ENCODE data around the gene PADI3.
A peak's percentile ranks its signal among the peaks of the same experiment; 100 is the strongest.

Gene PADI3

DNA sequence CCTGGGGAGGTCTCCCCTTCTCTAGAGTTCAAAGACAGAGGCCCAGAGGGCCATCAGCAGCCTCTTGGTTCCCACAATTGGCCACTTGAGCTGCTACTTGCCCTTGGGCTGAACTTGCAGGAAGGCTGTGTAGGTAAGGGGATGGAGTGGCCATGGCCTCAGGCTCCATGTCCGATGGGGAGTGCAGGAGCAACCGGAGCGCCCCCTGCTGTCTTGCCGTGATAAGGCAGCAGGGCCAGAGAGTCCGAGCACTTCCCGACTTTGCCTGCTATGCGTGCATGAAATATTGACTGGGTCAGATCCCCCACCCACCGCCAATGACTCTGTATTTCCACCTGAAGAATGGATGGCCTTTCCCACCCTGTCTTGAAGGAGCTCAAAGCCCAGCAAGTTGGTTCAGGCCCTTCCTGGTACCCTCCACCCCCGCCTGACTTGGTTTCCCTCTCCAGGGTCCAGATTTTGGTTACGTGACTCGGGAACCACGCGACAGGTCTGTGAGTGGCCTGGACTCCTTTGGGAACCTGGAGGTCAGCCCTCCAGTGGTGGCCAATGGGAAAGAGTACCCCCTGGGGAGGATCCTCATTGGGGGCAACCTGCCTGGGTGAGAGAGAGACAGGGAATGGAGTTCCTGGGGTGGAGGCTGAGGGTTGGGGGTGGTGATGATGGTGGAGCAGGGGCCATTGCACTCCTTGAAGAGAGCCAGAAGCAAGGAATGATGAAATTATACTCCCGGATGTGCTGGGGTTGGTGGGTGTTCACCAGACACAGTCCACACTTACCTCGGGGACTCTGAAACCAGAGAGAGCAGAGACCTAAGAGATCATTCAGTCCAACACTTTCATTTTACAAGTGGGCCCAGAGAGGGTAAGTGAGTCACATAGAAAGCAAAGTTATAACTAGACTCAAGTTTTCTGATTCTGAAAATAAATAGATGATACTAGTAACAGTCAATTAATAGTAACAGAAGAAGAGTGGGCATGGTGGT, 25.6 kb downstream of the PADI3 start:
- DNase-seq (ENCODE audit: low spot score) = peak; percentile 11

DNA sequence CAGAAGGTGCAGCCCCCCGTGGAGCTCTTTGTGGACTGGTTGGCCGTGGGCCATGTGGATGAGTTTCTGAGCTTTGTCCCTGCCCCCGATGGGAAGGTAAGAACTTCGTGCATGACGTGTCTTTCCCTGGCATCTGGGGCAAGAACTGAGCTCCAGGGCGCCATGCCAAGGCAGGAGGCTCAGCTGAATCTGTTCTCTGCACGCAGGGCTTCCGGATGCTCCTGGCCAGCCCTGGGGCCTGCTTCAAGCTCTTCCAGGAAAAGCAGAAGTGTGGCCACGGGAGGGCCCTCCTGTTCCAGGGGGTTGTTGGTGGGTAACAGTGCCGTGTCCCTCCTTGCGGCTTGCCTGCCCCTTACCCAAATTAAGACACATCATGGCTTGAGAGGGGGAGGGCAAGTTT, 27.7 kb downstream of the PADI3 start:
- DNase-seq (ENCODE audit: low spot score) = no peak

DNA sequence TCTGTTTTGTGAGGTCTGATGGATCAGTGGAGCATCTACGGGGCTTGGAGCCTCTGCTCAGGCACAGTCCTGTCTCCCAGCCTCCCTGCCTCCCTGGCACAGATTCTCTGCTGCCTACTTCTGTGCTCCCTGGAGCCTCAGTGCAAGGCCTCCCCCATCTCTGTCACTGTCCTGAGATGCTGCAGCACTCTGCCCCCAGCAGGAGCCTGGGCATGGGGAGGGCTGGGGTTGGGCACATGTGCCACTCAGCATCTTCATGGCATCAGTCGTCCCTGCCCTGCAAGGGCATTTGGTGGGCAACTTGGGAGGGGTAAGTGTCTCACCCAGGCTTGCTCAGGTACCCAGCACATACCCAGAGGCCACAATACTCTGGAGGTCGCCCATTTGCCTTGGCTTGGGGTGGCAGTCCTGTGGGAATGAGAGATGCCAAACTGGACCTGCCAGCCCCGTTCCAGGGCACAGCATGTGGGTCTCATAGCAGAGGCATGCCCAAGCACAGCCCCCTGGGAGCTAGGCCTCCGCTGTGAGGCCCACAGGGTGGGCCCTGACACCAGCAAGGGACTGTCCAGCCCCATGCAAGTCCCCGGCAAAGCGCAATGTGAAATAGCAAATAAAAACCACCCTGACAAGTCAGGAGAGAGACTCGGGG, 28.7 kb downstream of the PADI3 start:
- DNase-seq (ENCODE audit: low spot score) = no peak

DNA sequence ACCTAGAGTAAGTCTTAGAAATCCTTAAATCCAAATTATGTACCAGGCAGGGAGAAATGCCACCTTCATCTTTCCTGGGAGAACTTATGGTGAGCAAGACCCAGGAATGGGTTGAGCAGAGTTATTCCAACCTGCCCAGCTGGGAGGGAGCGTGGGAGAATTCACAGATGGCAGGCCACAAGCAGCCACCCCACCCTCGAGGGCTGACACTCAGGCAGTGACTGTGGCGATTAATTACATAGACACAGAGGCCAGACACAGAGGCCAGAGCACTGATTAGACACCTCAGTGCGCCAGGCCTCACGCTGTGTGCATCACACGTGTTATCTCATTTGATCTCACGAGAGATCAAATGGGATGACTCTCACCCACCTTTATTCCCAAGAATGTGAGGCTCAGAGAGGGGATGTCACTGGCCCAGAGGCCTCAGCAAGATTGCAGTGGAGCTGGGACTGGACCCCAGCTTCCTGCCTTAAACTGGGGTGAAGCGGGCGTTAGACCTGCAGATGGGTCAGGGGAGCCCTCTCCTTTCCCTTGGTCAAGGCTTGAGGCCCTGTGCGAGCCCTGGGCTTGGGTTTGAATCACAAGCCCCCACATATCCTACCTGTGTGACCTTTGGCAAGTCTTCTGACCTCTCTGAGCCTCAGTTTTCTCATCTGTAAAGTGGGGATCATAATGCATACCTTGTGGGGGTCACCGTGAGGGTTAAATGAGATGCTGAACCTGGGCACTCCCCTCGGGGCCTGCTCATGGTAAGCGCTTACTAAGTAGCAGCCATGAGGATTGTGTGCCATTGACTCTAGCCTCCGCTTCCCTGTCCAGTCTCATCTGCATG, 30.3 kb downstream of the PADI3 start:
- no peak for DNase-seq (ENCODE audit: low spot score)

DNA sequence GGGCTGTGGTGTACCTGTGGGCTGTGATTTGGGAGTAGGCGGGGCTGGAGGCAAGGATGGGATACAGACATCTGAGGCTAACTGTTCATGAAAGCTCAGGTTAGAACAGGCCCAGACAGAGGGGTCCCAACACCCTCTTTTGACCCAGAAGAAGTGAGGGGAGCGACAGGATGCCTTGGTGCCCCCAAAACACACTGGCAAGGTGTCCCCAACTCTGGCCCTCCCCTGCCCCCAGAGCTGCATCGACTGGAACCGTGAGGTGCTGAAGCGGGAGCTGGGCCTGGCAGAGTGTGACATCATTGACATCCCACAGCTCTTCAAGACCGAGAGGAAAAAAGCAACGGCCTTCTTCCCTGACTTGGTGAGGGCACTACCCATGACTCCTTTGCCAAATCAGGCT, 31.5 kb downstream of the PADI3 start:
- DNase-seq (ENCODE audit: low spot score) = no peak

DNA sequence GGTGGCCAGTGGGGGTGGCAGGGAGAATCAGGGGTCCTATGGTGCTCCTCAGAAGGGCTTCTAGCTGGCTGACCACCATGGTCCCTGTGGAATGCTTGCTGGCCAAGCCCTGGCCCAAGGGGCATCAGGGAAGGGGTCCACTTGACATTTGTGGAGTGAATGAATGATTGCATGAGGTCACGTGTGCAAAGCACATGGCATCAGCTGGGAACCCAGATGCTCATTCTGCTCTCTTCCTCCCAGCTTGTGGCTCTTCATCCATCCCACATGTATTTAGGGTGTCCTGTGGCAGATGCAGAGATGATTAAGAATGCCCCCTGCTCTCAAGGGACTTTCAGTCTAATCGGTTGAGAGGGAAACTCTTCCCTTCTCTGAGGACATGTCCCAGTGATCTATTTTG, 32.0 kb downstream of the PADI3 start:
- no peak for DNase-seq (ENCODE audit: low spot score)

DNA sequence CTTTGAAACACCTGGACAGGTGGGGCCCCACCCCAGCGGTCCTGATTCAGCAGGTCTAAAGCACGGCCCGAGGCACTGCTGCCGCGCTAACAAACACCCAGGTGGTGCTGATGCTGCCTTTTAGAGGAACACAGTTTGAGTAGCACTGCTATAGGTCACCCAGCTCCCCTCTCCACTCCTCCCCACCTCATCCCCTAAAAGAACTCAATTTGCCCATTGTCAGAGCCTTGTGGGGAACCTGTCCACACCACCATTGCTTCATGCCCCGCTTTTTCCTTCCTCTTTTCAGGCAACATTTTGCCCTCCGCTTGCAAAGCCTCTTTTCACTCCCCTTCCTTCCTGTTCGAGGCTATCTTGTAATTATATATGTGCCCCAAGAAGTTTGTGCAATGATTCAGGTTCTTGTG, 32.9 kb downstream of the PADI3 start:
- no peak for DNase-seq (ENCODE audit: low spot score)

DNA sequence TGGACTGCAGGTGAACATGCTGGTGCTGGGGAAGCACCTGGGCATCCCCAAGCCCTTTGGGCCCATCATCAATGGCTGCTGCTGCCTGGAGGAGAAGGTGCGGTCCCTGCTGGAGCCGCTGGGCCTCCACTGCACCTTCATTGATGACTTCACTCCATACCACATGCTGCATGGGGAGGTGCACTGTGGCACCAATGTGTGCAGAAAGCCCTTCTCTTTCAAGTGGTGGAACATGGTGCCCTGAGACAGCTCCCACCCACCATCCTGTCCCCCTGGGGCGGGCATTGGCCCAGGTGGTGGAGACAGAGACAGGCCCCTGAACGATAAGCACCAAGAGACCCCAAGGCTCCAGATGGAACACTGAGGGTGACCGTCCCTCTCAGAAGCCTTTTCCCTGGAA, 33.9 kb downstream of the PADI3 start:
- no peak for DNase-seq (ENCODE audit: low spot score)

DNA sequence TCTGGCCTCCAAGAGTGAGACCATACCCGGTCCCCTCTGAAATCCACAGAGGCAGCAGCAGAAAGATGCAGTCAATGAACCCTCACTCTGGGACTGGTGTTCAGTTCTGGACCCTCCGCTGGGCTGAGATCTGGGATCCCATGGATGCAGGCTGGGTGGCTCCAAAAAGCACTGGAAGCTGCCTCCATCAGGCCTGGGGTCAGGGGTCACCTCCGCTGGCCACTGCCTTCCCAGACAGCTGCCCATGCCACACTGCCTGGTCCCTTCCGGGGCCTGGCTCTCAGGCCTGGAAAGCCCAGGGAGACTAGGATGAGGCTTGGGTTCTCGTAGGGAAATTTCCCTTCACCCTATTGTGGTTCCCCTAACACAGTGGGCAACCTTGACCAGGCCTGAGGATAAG, 37.7 kb downstream of the PADI3 start:
- no peak for DNase-seq (ENCODE audit: low spot score)

DNA sequence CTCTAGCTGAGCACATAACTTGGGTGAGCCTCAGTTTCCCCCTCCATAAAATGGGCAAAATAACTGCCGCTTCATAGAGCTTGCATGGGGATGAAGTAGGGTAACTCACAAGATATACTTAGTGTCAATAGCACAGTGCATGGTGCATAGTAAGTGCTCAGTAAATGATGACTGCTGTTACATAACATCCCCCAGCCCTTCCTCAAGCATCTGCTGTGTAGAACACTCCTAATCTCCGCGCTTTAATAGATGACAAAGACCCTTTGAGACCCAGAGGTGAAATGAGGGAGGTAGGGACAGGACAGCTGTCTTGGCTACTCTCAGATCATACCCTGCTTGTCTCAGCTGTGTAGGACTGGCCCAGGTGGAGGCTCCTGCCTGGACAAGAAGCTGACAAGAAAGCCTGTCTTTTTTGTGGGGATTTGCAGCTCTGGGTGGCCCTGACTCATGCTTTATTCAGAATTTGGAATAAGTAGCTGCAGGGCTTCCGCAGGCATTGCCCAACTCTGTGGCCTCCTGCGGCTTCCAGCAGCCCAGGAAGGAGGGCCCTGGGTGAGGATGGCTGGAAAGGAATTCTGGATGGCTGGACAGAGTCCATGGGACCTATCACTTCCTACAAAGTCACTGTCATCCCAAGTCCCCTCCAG, 38.4 kb downstream of the PADI3 start:
- DNase-seq (ENCODE audit: low spot score) = no peak

DNA sequence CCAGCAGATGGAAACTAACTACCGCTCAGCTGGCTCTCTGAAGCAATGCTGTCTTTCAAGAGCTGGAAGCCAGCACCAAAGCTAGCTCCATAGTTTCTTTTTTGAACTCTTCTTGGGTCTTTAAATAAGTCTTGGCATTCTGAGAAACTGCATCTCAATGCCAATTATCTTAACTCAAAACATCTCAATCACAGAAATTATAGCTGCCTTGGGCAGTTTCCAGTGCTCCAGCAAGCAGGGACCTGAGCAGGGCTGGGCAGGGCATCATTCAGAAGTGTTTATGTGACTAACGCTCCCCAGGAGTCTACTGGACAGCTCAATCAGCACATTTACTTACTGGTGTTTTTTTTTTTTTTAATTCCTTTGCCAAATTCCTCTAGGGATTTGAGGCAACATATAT, 40.8 kb downstream of the PADI3 start:
- no peak for DNase-seq (ENCODE audit: low spot score)

DNA sequence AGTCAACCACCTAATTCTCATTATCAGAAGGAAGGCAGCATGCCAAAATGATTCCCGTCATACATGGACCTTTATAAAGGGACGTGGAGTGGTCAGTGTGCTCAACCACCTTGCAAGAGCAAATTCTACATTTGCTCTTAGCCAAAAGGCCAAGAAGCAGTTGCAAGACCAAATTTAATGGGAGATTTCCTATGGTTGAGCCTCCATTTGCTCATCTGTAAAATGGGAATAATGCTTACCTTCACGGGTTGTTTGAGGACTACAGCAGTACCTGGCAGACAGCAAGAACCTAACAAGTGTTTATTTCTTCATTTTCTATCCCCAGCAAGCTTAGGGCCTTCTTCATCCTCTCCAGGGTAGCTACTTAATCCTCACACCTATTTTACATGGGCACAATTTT, 41.7 kb downstream of the PADI3 start:
- DNase-seq (ENCODE audit: low spot score) = no peak

DNA sequence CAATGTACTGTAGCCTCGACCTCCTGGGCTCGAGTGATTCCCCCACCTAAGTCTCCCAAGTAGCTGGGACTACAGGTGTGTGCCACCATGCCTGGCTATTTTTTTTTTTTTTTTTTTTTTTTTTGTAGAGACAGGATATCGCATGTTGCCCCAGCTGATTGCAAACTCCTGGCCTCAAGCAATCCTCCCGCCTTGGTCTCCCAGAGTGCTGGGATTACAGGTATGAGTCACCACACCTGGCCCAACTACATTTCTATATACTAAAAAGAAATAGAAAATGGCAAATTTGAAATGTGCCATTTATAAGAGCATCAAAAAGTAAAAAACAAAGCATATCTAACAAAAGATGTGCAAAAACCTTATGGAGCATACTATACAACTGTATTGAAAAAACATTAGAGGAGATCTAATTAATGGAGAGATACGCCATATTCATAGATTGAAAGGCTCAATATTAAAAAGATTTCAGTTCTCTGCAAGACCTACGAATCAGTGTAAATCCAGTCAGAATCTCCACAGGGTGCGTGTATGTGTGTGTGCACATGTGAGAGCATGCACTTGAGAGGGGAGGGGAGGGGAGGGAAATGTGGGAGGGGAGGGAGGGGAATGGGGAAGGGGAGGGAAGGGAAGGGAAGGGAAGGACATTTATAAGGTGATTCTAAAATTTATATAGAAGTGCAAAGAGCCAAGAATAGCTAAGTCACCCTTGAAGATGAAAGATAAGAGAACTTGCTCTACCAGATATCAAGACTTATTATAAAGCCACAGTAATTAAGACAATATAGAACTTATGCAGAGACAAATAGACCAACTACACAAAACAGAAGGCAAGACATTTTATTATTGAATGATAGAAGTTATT, 43.6 kb downstream of the PADI3 start:
- DNase-seq (ENCODE audit: low spot score) = no peak

DNA sequence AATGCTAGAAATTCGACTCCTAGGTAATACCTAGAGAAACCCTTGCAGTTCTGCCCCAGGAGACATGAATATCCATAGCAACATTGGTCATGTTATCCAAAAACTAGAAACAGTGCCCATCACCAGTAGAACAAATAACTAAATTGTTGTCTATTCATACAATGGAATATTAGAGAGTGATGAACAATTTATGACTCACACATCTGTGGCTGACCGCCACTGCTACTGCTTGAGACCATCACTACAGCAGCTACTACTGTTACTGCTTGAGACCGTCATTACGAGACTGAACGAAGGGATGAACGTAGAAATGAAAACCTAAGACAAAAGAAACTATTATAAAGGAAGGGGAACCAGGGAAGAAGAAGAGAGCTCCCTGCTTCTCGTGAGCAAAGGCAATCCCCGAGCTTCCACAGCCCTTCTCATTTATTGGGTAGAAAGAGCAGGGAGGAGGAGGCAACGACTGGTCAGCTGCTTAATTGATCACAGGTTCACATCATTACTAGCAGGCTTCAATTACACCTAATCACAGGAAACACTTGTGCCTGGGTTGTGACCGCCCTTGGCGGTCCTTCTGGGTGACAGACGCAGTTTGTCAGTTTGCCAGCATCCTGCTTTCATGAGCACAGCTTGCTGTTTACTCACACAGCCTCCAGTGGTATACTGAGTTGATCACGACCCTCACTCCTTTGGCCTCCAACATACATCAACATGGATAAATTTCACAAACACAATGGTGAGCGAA, 45.0 kb downstream of the PADI3 start:
- DNase-seq (ENCODE audit: low spot score) = no peak

DNA sequence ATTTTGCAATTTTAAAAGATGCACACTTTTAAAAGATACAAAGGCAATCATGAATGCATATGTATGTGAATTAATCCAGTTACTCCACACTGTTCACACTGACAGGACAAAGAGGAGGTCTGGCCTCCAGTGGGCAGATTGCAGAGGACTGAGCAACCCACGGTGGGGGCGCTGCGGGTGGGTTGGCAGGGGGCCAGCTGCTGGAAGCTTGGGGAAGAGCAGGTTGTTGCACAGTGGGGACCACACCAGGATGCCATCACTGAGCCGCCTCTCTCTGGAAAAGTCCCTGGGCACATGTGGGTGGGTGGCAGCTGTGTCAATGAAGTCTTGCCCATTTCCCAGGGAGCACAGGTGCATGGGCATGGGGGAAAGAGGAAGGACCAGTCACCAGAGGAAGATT, 46.4 kb downstream of the PADI3 start:
- DNase-seq (ENCODE audit: low spot score) = no peak

DNA sequence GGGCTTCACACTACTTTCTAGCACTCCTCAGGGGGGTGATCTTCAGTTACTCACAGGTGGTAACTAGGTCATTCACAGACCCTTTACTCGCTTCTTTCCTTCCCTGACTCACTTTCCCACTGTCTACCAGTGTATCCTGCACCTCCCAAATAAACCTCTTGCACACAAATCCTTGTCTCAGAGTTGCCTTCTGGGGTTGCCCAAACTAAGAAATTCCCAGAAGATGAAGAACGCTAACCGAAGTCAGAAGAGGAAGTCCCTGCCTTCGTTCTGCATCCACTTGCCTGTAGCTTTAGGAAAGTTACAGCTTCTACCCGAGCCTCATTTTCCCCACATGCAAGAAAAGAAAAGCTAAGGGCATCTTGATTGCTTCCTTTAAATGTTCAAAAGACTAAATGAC, 47.2 kb downstream of the PADI3 start:
- no peak for DNase-seq (ENCODE audit: low spot score)

DNA sequence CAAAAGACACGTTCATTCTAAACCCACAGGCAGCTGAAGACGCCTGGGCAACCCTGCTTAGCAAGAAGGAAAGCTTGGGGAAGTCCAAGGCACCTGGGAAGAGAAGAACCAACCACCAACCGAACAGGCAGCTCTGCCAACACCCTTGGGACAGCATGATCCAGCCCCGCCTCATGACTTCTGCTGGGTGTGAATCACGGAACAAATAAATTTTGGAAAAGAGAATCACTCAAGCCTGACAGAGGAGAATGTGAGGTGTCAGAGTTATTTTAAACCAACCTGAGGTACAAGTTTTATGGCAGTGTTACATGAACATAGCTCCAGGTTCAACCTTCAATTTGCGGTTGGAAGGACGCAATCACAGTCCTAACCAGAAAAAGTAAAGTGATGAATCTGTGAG, 49.1 kb downstream of the PADI3 start:
- DNase-seq (ENCODE audit: low spot score) = no peak

DNA sequence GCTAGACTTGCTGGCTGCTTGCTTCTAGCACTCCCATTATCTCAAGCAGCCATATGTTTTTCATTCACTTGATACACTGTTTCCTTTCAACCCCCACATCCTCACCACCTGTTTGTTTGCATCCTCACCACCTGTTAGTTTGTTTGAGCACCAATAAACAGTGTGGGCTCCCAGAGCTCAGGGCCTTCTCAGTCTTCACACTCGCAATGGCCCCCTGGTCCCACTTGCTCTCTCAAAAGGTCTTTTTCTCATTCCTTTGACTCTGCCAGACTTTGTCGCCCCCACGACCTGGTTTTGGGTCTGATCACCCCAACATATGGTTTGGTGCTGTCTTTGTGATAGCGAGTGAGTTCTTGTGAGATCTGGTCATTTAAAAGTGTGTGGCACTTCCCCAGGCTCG, 52.9 kb downstream of the PADI3 start:
- no peak for DNase-seq (ENCODE audit: low spot score)

DNA sequence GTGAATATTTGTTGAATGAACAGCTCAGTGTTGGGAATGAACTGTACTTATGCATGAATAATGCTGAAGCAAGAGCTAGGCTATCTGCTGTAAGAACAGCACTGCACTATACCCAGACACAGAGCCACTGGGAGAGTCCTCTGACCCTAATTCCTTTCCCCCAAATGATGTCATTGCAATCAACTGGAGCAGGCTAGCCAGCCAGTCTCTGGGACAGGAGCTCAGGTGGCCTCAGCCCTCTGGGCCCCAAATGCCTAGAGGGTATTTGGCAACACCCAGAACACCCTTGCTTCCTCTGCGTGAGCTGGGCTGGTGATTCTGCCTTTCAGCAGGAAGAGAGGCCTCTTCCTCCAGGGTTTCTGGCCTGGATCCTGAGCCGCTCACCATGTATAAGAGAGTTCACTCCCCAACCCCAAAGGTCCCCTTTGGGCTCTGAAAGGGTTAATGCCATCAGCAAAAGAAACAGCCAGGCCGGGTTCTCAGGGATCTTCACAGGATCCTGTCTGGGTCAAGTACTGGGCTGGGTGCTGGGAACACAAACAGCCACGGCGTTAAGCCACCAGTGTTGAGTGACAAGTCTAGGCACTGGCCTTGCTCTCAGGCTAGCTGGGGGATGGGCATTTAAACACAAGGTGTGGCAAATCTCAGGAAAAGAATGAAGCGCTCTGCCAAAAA, 55.4 kb downstream of the PADI3 start:
- DNase-seq (ENCODE audit: low spot score) = no peak

DNA sequence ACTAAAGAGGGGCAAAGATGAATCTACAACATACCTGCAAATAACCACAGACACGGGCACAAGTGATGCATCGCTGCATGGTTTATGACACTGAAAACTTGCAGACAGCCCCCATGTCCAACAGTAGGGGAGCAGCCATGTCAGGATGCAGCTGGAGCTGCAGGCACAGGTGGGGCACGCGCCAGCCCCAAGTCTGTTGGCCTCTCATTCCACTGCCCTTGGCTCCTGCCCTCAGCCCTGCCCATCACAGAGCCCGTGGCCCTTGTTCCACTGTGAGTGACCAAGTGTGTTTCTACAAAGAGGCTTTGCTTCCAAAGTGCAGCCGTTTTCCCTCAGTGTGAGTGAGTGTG, 55.9 kb downstream of the PADI3 start:
- no peak for DNase-seq (ENCODE audit: low spot score)

All from cerebellar cortex (tissue), 1 donor.